ENCODE data around the gene HARS1. TPM values are rescaled to one million over a fixed set of nuclear protein-coding genes. Genes with fewer than 3 reads are reported as not detected.
"Not testable (repeated sequence)": the region's sequence is repeated elsewhere in the genome, so short reads cannot be mapped to it uniquely, and the experiment has no call there.

Gene HARS1
- total RNA-seq, 3 donors from 2014 or later: 43.2 to 53.7 (median 53.1) TPM

DNA sequence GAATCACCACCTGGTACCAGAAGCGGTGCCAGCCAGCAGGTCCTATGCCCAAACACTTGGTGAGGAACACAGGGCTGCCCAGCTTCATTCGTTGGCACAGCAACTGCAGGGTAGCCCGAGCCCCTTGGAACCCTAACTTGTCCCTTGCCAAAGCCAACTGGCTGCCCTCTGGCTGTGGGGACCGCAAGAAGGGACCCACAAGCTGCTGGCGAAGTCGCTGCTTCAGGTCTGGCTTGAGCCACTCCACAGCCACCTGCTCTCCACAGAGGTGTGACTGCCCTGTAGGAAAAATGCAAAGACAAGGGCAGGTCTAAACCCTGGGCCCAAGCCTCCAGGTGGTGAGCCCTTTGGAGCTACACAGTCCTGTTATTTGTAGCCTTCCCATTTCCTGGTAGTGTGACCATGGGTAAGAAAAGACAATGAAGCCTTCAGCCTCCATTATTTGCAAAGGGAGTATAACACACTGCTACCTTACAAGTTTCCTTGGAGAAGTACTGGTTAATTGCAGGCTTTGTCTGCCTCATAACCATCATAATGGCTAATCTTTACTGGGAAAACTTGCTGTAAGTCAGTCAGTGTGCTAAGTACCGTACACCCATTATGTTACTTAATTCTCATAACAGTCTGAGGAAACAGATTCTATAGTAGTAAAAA, 19.6 kb downstream of the HARS1 start:
- DNase-seq (ENCODE audit: low spot score in 2 of 2): no peak
- no peak overlapping the region for H3K27ac ChIP-seq
- intact Hi-C loops (cut with DNase I; ENCODE audit: low total_unique reads): no loop called here
- H3K4me3 ChIP-seq: no peak overlapping the region
- H3K9me3 ChIP-seq: no peaks in the 10 kb centered on the region
- H3K4me1 ChIP-seq: peaks cover 0 to under 1% of the 10 kb centered on the region in 2 donors
- H3K27me3 ChIP-seq: no peaks in the 10 kb centered on the region
- TF ChIP-seq POLR2A (IDR thresholded peaks at IDR 0.05) (no peak), POLR2AphosphoS5 (IDR thresholded peaks at IDR 0.05) (no peak)
- TF ChIP-seq, protein P1, sequence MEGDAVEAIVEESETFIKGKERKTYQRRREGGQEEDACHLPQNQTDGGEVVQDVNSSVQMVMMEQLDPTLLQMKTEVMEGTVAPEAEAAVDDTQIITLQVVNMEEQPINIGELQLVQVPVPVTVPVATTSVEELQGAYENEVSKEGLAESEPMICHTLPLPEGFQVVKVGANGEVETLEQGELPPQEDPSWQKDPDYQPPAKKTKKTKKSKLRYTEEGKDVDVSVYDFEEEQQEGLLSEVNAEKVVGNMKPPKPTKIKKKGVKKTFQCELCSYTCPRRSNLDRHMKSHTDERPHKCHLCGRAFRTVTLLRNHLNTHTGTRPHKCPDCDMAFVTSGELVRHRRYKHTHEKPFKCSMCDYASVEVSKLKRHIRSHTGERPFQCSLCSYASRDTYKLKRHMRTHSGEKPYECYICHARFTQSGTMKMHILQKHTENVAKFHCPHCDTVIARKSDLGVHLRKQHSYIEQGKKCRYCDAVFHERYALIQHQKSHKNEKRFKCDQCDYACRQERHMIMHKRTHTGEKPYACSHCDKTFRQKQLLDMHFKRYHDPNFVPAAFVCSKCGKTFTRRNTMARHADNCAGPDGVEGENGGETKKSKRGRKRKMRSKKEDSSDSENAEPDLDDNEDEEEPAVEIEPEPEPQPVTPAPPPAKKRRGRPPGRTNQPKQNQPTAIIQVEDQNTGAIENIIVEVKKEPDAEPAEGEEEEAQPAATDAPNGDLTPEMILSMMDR (IDR thresholded peaks at IDR 0.05): no peak
- H3K36me3 ChIP-seq: peaks cover 6% of the 10 kb centered on the region

DNA sequence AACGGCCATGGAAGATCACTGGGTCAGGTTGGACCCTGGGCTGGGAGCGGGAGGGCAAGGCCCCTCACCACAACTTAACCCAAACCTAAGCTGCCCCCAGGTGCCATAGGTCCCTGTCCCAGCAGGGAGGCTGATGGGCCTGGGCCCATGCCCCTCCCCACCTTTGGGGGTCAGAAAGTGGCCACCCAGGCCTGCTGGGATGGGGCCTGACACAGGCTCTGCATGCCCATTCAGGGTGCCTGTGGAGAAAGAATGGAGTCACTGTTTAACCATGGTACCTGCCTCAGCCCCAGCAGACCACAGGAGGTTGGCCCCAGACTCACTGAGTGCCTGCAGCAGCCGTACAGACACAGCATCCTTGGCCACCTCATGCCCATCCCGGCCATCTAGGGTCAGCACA, 20.1 kb downstream of the HARS1 start:
- intact Hi-C loops (cut with DNase I; ENCODE audit: low total_unique reads); H3K36me3 ChIP-seq; H3K4me1 ChIP-seq; H3K9me3 ChIP-seq; H3K27me3 ChIP-seq; H3K4me3 ChIP-seq; DNase-seq (ENCODE audit: low spot score in 2 of 2); H3K27ac ChIP-seq: not testable (repeated sequence)

DNA sequence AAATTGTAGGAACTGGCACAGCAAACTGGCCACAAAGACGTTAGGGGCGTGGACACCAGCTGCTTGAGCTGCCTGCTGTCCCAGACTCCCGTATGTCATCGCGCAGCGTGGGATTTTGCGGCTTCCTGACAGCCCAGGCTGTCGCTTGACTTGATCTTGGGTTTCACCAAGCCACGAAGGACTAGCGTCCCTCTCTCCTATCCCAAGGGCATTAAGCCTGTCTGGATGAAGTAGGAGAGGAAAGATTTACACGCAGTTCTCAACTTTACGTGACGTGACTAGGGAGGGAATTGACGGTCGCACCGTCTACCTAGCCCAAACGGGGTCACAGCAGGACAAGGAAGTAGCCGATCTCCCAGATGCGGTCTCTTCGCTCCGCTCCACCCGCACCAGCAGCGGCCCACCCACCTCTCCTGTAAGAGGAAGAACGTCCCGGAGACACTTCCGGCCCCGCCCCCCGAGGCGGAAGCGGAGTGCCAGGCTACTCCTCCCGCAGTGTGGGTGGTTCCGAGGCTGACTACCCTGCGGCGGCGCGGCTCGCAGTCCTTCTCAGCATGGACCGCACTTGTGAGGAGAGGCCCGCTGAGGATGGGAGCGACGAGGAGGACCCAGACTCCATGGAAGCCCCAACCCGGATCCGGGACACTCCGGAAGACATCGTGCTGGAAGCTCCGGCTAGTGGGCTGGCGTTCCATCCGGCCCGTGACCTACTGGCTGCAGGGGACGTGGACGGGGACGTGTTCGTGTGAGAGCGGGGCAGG, 26.6 kb downstream of the HARS1 start, which contains the start of gene WDR55:
WDR55 (plus strand) TSS at position 546 of the 761 bp plus-strand sequence; CDS start at position 555, 9 bp downstream.
- TF ChIP-seq, protein P1 (IDR thresholded peaks at IDR 0.05): no peak
- TF ChIP-seq POLR2AphosphoS5 (IDR thresholded peaks at IDR 0.05): peak; percentile 78 to 87 (median 84)
- H3K36me3 ChIP-seq: peaks cover 7% of the 10 kb centered on the region

DNA sequence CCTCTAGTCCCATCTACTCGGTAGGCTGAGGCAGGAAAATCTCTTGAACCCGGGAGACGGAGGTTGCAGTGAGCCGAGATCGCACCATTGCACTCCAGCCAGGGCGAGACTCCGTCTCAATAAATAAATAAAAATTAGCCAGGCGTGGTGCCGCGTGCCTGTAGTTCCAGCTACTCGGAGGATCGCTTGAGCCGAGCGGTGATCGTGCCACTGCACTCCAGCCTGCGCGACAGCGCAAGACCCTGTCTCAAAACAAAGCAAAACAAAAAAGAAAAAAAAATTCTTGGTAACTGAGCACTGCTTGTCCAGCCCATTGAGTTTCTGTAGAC, 27.2 kb downstream of the HARS1 start:
- peaks cover 0 to 9% of the 10 kb centered on the region in 2 donors for H3K4me1 ChIP-seq
- peak overlapping the region; percentile 92 to 93 for H3K27ac ChIP-seq
- peaks cover 12% of the 10 kb centered on the region for H3K36me3 ChIP-seq
- no peaks in the 10 kb centered on the region for H3K9me3 ChIP-seq
- intact Hi-C loops (cut with DNase I; ENCODE audit: low total_unique reads): no loop called here
- DNase-seq (ENCODE audit: low spot score in 2 of 2): no peak
- no peaks in the 10 kb centered on the region for H3K27me3 ChIP-seq
- TF ChIP-seq POLR2A (IDR thresholded peaks at IDR 0.05) (no peak), POLR2AphosphoS5 (IDR thresholded peaks at IDR 0.05) (no peak)
- TF ChIP-seq, protein P1 (IDR thresholded peaks at IDR 0.05): no peak
- H3K4me3 ChIP-seq: peak overlapping the region; percentile 86 to 89 (median 87)

More for the DNA sequence above, 26.6 kb downstream of the HARS1 start, which contains the start of gene WDR55:
- Histone ChIP-seq H3K9me3 (no peaks in the 10 kb centered on the region), H3K27me3 (no peaks in the 10 kb centered on the region), H3K4me1 (peaks cover 0 to 9% of the 10 kb centered on the region in 2 donors), H3K4me3 (peak within 1 kb of the TSS; percentile 86 to 89 (median 87)), H3K27ac (peak within 1 kb of the TSS; percentile 92 to 93)
- intact Hi-C loops (cut with DNase I; ENCODE audit: low total_unique reads): no loop called here
- peak; percentile 92 to 95 for DNase-seq (ENCODE audit: low spot score in 2 of 2)

DNA sequence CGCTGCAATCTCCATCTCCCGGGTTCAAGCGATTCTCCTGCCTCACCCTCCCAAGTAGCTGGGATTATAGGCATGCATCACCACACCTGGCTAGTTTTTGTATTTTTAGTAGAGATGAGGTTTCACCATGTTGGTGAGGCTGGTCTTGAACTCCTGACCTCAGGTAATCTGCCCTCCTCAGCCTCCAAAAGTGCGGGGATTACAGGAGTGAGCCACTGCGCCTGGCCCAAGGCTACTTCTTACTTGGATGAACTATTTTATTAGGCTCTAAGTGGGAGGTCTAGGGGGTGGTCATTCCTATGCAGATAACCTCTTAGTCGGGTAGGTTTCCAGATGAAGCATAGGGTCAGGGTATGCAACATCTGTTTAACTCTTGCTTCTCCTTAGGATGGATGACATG, 30.8 kb downstream of the HARS1 start:
- H3K4me1 ChIP-seq; intact Hi-C loops (cut with DNase I; ENCODE audit: low total_unique reads); H3K27me3 ChIP-seq; H3K4me3 ChIP-seq; H3K27ac ChIP-seq; DNase-seq (ENCODE audit: low spot score in 2 of 2); H3K9me3 ChIP-seq: not testable (repeated sequence)
- peaks cover 18% of the 10 kb centered on the region for H3K36me3 ChIP-seq

DNA sequence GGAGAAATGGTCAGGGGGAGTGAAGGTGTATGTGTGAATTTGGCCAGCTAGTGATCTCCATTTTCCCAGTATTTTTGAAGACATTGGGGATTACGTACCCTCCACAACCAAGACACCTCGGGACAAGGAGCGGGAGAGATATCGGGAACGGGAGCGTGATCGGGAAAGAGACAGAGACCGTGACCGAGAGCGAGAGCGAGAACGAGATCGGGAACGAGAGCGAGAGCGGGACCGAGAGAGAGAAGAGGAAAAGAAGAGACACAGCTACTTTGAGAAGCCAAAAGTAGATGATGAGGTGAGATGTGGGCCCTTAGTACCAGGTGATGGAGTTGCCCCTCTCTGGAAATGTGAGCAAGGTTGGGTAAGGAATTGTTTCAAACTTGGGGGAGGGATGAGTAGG, 32.3 kb downstream of the HARS1 start:
- TF ChIP-seq, protein P1 (IDR thresholded peaks at IDR 0.05): no peak
- TF ChIP-seq POLR2AphosphoS5 (IDR thresholded peaks at IDR 0.05) (no peak), POLR2A (IDR thresholded peaks at IDR 0.05) (no peak)

More for the DNA sequence above, 32.3 kb downstream of the HARS1 start:
- Histone ChIP-seq H3K27ac (no peak overlapping the region), H3K9me3 (no peaks in the 10 kb centered on the region), H3K4me3 (no peak overlapping the region), H3K4me1 (no peaks in the 10 kb centered on the region), H3K36me3 (peaks cover 29% of the 10 kb centered on the region), H3K27me3 (no peaks in the 10 kb centered on the region)
- no peak for DNase-seq (ENCODE audit: low spot score in 2 of 2)
- intact Hi-C loops (cut with DNase I; ENCODE audit: low total_unique reads): loop anchor here (5.0 kb wide), 1 partner anchor 1367 kb away; the partner anchor contains the start of gene MATR3

Data from breast epithelium (tissue), 4 donors.